Peyer's patch (tissue), 4 donors: ENCODE measurements around the gene RPS6KB1.

ENCODE experiments used
- POLR2A ChIP-seq, 2 donors: fragments of 450-650 bp; IDR thresholded peaks; one replicate each; pipeline ENCODE4 v1.5.1; 2017; ENCODE audit warnings: antibody characterized with exemption in 2 of 2, mild to moderate bottlenecking in 2 of 2, moderate library complexity in 2 of 2
- TF ChIP-seq, protein P1 (sequence below), 6 experiments: fragments of 450-650 bp in 4 of 6; fragments of 200-600 bp in 2 of 6; sonication (generic) in 1 of 6; IDR thresholded peaks; one replicate each; pipeline ENCODE4 v1.5.1; 2017 to 2019; ENCODE audit warnings: antibody characterized with exemption in 6 of 6, mild to moderate bottlenecking in 3 of 6, moderate library complexity in 1 of 6

DNA sequence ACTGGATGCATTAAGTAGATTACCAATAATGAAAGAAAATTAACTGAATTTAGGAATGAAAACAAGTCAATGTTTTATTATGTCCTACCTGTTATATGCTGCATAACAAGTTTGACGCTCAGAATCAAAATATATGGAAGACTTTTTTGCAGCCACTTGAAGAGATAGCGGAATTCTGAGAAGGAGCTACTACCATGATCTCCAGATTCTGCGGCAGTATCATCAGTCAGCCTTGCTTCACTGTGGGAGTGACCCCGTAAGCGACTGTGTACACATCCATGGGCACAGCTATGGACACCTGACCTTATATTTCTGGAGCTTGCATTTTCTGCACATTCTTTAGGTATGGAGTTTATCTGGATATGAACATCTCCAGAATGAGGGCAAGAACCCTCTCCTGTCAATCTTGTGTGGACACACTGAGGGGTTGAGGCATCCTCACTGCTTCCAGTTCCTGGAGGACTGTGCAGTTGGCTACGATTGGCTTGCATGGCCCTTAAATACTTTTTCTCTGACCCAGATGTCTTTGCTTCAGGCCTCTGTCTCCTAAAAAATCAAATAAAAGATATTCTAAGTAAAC, 69.9 kb downstream of the RPS6KB1 start:
- TF ChIP-seq POLR2A (IDR thresholded peaks at IDR 0.05): no peak
- TF ChIP-seq, protein P1, sequence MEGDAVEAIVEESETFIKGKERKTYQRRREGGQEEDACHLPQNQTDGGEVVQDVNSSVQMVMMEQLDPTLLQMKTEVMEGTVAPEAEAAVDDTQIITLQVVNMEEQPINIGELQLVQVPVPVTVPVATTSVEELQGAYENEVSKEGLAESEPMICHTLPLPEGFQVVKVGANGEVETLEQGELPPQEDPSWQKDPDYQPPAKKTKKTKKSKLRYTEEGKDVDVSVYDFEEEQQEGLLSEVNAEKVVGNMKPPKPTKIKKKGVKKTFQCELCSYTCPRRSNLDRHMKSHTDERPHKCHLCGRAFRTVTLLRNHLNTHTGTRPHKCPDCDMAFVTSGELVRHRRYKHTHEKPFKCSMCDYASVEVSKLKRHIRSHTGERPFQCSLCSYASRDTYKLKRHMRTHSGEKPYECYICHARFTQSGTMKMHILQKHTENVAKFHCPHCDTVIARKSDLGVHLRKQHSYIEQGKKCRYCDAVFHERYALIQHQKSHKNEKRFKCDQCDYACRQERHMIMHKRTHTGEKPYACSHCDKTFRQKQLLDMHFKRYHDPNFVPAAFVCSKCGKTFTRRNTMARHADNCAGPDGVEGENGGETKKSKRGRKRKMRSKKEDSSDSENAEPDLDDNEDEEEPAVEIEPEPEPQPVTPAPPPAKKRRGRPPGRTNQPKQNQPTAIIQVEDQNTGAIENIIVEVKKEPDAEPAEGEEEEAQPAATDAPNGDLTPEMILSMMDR (IDR thresholded peaks at IDR 0.05): no peak
